ENCODE results near the gene TAS2R31.

Gene TAS2R31

DNA sequence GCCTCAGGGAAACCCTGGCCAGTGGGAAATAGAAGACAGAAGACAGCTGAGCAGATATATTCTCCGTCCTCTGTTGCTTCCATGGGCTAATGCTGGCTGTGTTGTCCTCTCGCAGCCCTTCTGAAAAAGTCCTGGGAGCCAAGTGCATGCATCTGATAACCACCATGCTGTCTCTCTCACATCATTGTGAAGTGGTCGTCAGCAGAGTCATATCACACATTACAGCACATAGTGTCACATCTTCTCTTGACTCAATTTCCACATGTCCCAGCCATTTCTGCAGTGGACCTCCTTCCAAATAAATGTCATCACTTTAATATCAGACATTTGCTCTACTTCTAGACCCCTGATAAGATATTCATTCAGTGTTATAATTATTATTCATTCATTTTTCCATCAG is 36.9 kb downstream of the TAS2R31 start:
- DNase-seq, result no peak

DNA sequence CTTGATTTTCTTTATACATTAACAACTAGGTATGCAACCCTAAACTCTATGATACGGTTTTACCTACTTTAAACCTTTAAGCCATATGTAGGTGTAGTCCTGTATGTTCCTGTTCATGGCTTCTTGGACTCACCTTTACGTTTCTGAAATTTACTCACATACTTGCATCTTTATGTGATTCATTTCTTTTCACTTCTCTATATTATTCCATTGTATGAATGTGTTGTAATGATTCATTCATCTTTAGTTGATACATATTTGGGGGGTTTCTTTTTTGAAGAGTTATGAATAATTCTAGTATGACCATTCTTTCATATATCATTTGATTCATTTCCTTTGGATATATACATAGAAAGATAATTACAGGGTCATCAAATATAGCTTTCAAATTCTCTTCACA is 42.1 kb downstream of the TAS2R31 start:
- no peak for DNase-seq

DNA sequence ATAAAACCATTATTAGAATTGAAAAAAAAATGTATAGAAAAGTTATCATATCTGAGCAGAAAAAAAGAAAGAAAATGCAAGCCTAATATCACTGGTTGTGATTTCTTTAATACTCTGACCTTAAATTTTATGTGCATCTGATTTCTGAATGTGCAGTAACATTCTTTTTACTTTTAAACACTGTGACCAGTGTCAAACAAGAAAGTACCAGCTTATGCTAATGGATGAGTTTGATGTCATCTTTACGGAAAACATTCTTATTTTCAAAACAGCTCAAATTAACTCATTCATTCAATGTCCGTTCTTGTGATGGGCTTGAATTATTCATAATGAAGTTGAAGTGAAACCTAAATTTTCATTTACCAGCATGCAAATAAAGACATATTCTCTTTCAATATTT is 44.4 kb downstream of the TAS2R31 start, which contains the start of gene TAS2R50:
TSS of gene TAS2R50 (minus strand) at position 101 of the 400 bp plus-strand sequence. CDS start at position 49, 52 bp downstream.
- DNase-seq, result no peak

DNA sequence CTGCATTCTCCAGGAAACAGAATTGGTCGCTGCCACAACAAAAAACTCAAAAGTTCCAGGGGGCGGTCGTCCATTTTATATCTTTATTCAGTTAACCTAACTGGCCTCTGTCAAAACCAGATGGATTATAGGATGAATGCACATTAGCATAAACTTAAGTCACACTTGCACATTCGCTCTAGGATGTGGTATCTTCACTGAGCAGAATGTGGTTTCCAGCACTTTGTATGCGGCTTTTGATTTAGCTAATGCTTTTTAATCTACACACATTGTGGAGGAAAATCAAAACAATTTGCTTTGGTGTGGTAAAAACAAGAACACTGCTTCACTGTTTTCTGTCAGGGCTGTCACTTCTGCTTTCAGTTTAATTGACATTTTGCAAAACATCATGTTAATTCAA is 49.0 kb downstream of the TAS2R31 start:
- peak; percentile 87 for DNase-seq

All from activated CD4-positive, alpha-beta T cell treated with anti-CD3 and anti-CD28 coated beads, Interleukin-2, amount 50 U/mL, for 16 hours (primary cell).